WTC11 (cell line): Measurements from ENCODE around the gene DAB2. TPM values are rescaled to one million over a fixed set of nuclear protein-coding genes. Genes with fewer than 3 reads are reported as not detected.

Experiments
- ATAC-seq: fragments of 200-7000 bp; cut with Tn5 transposase; 2 replicates; pipeline ENCODE4 v1.10.0; 2021; ENCODE audit warnings: mild to moderate bottlenecking, moderate library complexity
- CTCF ChIA-PET: fragments of 300-600 bp; sonication (Branson Sonifier 250); formaldehyde crosslinking; loops from one replicate; lab custom pipeline; 2021; ENCODE audit warnings: antibody characterized with exemption; lab: Charles Lee
- POLR2A ChIA-PET: fragments of 350-600 bp; sonication (Branson Sonifier 250); formaldehyde crosslinking; loops from one replicate; lab custom pipeline; 2021; ENCODE audit warnings: antibody characterized with exemption; lab: Charles Lee
- DNase-seq: peaks from one replicate; pipeline ENCODE4 v3.0.0; 2021; ENCODE audit warnings: low spot score
- H3K27ac Mint-ChIP-seq: 2 replicates; pipeline ENCODE4 v1.8.0; 2021; ENCODE audit warnings: mixed read lengths
- H3K27me3 Mint-ChIP-seq: 2 replicates; pipeline ENCODE4 v1.8.0; 2021; ENCODE audit warnings: low read depth, mild to moderate bottlenecking, moderate library complexity, mixed read lengths
- H3K36me3 Mint-ChIP-seq: 2 replicates; pipeline ENCODE4 v1.8.0; 2021; ENCODE audit warnings: mixed read lengths
- H3K4me1 Mint-ChIP-seq: 2 replicates; pipeline ENCODE4 v1.8.0; 2022; ENCODE audit warnings: mixed read lengths
- H3K4me3 Mint-ChIP-seq: 2 replicates; pipeline ENCODE4 v1.8.0; 2021; ENCODE audit warnings: mild to moderate bottlenecking, moderate library complexity, mixed read lengths
- H3K9me3 Mint-ChIP-seq: 2 replicates; pipeline ENCODE4 v1.8.0; 2021; ENCODE audit warnings: mixed read lengths
- FOXP1 ChIP-seq: sonication (generic); formaldehyde crosslinking; IDR thresholded peaks from 2 replicates; pipeline ENCODE4 v1.8.0; 2022; ENCODE audit warnings: missing genetic modification reagents, mild to moderate bottlenecking, moderate library complexity, borderline replicate concordance
- GABPB1 ChIP-seq: sonication (generic); formaldehyde crosslinking; IDR thresholded peaks from 2 replicates; pipeline ENCODE4 v1.8.1; 2023; ENCODE audit warnings: mild to moderate bottlenecking, missing genetic modification reagents
- GTF2I ChIP-seq: fragments of 250-450 bp; sonication (Bioruptor Pico); conservative IDR thresholded peaks from 2 replicates; pipeline ENCODE4 v1.4.0; 2021; ENCODE audit warnings: mild to moderate bottlenecking
- JUN ChIP-seq: sonication (generic); formaldehyde crosslinking; IDR thresholded peaks from 2 replicates; pipeline ENCODE4 v1.8.0; 2023; ENCODE audit warnings: mild to moderate bottlenecking, missing genetic modification reagents
- MYBL2 ChIP-seq: sonication (generic); formaldehyde crosslinking; IDR thresholded peaks from 2 replicates; pipeline ENCODE4 v1.8.1; 2023; ENCODE audit warnings: mild to moderate bottlenecking, moderate library complexity, missing genetic modification reagents
- PRDM15 ChIP-seq: sonication (generic); formaldehyde crosslinking; IDR thresholded peaks from 2 replicates; pipeline ENCODE4 v1.8.0; 2022; ENCODE audit warnings: missing genetic modification reagents
- TEAD1 ChIP-seq: sonication (generic); formaldehyde crosslinking; IDR thresholded peaks from 2 replicates; pipeline ENCODE4 v1.8.0; 2022; ENCODE audit warnings: mild to moderate bottlenecking, missing genetic modification reagents
- ZNF219 ChIP-seq: sonication (generic); formaldehyde crosslinking; IDR thresholded peaks from 2 replicates; pipeline ENCODE4 v1.8.0; 2023; ENCODE audit warnings: missing genetic modification reagents, mild to moderate bottlenecking, borderline replicate concordance
- ZNF317 ChIP-seq: sonication (generic); formaldehyde crosslinking; IDR thresholded peaks from 2 replicates; pipeline ENCODE4 v1.8.1; 2023; ENCODE audit warnings: low read depth, mild to moderate bottlenecking, moderate library complexity, missing genetic modification reagents, borderline replicate concordance
- ZNF423 ChIP-seq: fragments of 250-450 bp; sonication (Bioruptor Pico); IDR thresholded peaks from 2 replicates; pipeline ENCODE4 v2.1.2; 2022; ENCODE audit warnings: mild to moderate bottlenecking, moderate library complexity
- total RNA-seq: library from RNA; stranded (reverse); gene quantifications from 3 replicates; pipeline ENCODE4 v1.2.3, GENCODE V29; 2021
- TF ChIP-seq, protein P1 (sequence below): sonication (generic); formaldehyde crosslinking; IDR thresholded peaks from 2 replicates; pipeline ENCODE4 v1.8.1; 2023; ENCODE audit warnings: mild to moderate bottlenecking, moderate library complexity, missing genetic modification reagents
- TF ChIP-seq, protein P2 (sequence below): sonication (generic); formaldehyde crosslinking; IDR thresholded peaks from 2 replicates; pipeline ENCODE4 v1.8.0; 2023; ENCODE audit warnings: mild to moderate bottlenecking, missing genetic modification reagents
- TF ChIP-seq, protein P3 (sequence below): sonication (generic); formaldehyde crosslinking; IDR thresholded peaks from 2 replicates; pipeline ENCODE4 v1.8.1; 2022; ENCODE audit warnings: mild to moderate bottlenecking, moderate library complexity, missing genetic modification reagents

The DAB2 gene
- total RNA-seq, 1 experiment from 2014 or later: 7.2 TPM

DNA sequence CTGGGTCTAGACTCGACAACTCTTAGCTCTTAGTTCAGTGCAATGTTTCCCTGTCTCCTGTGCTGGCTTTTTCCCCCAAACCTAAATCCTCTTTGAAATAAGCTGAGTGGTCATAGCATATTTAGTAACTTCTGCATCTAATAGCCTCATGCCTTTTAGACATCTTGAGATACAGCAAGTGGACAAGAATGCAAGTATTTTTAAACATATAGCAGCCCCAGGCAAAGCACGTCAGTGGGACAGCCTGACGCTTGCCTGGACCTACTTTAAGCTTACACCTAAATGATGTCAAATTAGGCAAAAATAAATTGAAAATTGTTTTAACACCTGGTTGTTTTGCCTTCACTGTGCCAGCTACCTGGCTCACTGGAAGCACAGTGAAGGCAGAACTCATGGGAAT, 68.5 kb downstream of the DAB2 start (continued):
- no peak for TF ChIP-seq PRDM15 (CRISPR knock-in tag)

GRCh38 chr5:39355324-39355723, 69.5 kb downstream of the DAB2 start:
- ChIA-PET CTCF (interaction anchor here (0.6 kb wide), 1 partner anchor 21 kb away, joined by 3 read pairs; no protein-coding TSS in a partner anchor), POLR2A (no interaction called here)
- no peak for ATAC-seq

GRCh38 chr5:39353717-39354399, 70.9 kb downstream of the DAB2 start:
- TF ChIP-seq, protein P1, sequence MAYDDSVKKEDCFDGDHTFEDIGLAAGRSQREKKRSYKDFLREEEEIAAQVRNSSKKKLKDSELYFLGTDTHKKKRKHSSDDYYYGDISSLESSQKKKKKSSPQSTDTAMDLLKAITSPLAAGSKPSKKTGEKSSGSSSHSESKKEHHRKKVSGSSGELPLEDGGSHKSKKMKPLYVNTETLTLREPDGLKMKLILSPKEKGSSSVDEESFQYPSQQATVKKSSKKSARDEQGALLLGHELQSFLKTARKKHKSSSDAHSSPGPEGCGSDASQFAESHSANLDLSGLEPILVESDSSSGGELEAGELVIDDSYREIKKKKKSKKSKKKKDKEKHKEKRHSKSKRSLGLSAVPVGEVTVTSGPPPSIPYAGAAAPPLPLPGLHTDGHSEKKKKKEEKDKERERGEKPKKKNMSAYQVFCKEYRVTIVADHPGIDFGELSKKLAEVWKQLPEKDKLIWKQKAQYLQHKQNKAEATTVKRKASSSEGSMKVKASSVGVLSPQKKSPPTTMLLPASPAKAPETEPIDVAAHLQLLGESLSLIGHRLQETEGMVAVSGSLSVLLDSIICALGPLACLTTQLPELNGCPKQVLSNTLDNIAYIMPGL (CRISPR knock-in tag): no peak
- TF ChIP-seq MYBL2 (CRISPR knock-in tag) (no peak), ZNF423 (CRISPR knock-in tag) (no peak), ZNF219 (CRISPR knock-in tag) (no peak)
- peaks cover 16% of the 10 kb centered on the region for H3K27me3 Mint-ChIP-seq
- peaks cover 14% of the 10 kb centered on the region for H3K4me1 Mint-ChIP-seq
- CTCF ChIA-PET: interaction anchor here (1.7 kb wide), 1 partner anchor 71 kb away, joined by 4 read pairs; the partner anchor contains the start of gene DAB2
- POLR2A ChIA-PET: interaction anchor here (0.6 kb wide), 2 partner anchors 9 to 248 kb away, joined by 3 read pairs; no protein-coding TSS in a partner anchor
- H3K36me3 Mint-ChIP-seq: peaks cover 31% of the 10 kb centered on the region
- DNase-seq: no peak
- no peak overlapping the region for H3K4me3 Mint-ChIP-seq
- ATAC-seq: no peak
- no peak overlapping the region for H3K27ac Mint-ChIP-seq
- peaks cover 65% of the 10 kb centered on the region for H3K9me3 Mint-ChIP-seq

More at GRCh38 chr5:39355324-39355723, 69.5 kb downstream of the DAB2 start:
- H3K27me3 Mint-ChIP-seq: peaks cover 16% of the 10 kb centered on the region
- no peak overlapping the region for H3K4me3 Mint-ChIP-seq
- H3K27ac Mint-ChIP-seq: no peak overlapping the region
- peaks cover 30% of the 10 kb centered on the region for H3K36me3 Mint-ChIP-seq
- H3K9me3 Mint-ChIP-seq: peaks cover 60% of the 10 kb centered on the region
- TF ChIP-seq, protein P2, sequence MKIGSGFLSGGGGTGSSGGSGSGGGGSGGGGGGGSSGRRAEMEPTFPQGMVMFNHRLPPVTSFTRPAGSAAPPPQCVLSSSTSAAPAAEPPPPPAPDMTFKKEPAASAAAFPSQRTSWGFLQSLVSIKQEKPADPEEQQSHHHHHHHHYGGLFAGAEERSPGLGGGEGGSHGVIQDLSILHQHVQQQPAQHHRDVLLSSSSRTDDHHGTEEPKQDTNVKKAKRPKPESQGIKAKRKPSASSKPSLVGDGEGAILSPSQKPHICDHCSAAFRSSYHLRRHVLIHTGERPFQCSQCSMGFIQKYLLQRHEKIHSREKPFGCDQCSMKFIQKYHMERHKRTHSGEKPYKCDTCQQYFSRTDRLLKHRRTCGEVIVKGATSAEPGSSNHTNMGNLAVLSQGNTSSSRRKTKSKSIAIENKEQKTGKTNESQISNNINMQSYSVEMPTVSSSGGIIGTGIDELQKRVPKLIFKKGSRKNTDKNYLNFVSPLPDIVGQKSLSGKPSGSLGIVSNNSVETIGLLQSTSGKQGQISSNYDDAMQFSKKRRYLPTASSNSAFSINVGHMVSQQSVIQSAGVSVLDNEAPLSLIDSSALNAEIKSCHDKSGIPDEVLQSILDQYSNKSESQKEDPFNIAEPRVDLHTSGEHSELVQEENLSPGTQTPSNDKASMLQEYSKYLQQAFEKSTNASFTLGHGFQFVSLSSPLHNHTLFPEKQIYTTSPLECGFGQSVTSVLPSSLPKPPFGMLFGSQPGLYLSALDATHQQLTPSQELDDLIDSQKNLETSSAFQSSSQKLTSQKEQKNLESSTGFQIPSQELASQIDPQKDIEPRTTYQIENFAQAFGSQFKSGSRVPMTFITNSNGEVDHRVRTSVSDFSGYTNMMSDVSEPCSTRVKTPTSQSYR (CRISPR knock-in tag): no peak
- TF ChIP-seq, protein P3, sequence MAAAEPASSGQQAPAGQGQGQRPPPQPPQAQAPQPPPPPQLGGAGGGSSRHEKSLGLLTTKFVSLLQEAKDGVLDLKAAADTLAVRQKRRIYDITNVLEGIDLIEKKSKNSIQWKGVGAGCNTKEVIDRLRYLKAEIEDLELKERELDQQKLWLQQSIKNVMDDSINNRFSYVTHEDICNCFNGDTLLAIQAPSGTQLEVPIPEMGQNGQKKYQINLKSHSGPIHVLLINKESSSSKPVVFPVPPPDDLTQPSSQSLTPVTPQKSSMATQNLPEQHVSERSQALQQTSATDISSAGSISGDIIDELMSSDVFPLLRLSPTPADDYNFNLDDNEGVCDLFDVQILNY (CRISPR knock-in tag): no peak
- H3K4me1 Mint-ChIP-seq: peaks cover 14% of the 10 kb centered on the region
- no peak for DNase-seq

DNA sequence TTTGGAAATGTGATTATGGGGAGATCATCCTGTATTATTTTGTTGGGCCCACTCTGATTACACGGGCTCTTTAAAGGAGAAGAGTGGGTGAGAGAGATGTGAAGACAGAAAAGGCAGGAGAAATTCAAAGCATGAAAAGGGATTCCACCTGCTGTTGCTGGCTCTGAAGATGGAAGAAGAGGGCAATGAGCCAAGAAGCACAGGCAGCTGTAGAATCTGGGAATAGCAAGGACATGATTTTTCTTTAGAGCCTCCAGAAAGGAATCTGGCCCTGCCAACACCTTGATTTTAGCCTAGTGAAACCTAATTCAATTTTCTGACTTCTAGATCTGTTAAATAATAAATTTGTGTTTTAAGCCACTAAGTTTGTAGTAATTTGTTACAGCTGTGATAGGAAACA, 71.8 kb downstream of the DAB2 start:
- DNase-seq: no peak
- TF ChIP-seq ZNF317 (no peak), TEAD1 (CRISPR knock-in tag) (no peak), GABPB1 (CRISPR knock-in tag) (no peak), GTF2I (CRISPR knock-in tag) (no peak), JUN (CRISPR knock-in tag) (no peak), FOXP1 (CRISPR knock-in tag) (no peak)
- H3K4me3 Mint-ChIP-seq: no peak overlapping the region
- ATAC-seq: no peak
- CTCF ChIA-PET: interaction anchor here (1.7 kb wide), 1 partner anchor 72 kb away, joined by 4 read pairs; the partner anchor contains the start of gene DAB2
- H3K27me3 Mint-ChIP-seq: peaks cover 16% of the 10 kb centered on the region
- POLR2A ChIA-PET: interaction anchor here (0.6 kb wide), 1 partner anchor 249 kb away, joined by 3 read pairs; no protein-coding TSS in a partner anchor
- H3K4me1 Mint-ChIP-seq: peaks cover 14% of the 10 kb centered on the region
- peaks cover 26% of the 10 kb centered on the region for H3K36me3 Mint-ChIP-seq
- H3K27ac Mint-ChIP-seq: no peak overlapping the region
- H3K9me3 Mint-ChIP-seq: peaks cover 59% of the 10 kb centered on the region
